Prostate gland (tissue), 2 donors: ENCODE data around the gene FAM53B. TPM values are rescaled to one million over a fixed set of nuclear protein-coding genes. Genes with fewer than 3 reads are reported as not detected.
A peak's percentile ranks its signal among the peaks of the same experiment; 100 is the strongest.
"Not testable (repeated sequence)": the region's sequence is repeated elsewhere in the genome, so short reads cannot be mapped to it uniquely, and the experiment has no call there.

Source experiments
- DNase-seq: peaks from one replicate; pipeline ENCODE4 v3.0.0-alpha.2; 2019; ENCODE audit warnings: low spot score
- H3K27ac ChIP-seq, 2 donors: fragments of 200-600 bp; sonication (generic); 2 replicates each; pipeline ENCODE4 v1.5.1; 2017 to 2019
- H3K27me3 ChIP-seq: fragments of 200-600 bp; sonication (generic); replicated peaks from 2 replicates; pipeline ENCODE4 v1.5.1; 2019; ENCODE audit not compliant: insufficient read depth
- H3K36me3 ChIP-seq, 2 donors: fragments of 200-600 bp; sonication (generic); 1 replicate in 1 of 2; 2 replicates in 1 of 2; pipeline versions ENCODE4 v1.5.1 to v1.8.1; 2017 to 2019
- H3K4me1 ChIP-seq: fragments of 200-600 bp; sonication (generic); replicated peaks from 2 replicates; pipeline ENCODE4 v1.5.1; 2019
- H3K4me3 ChIP-seq, 2 donors: fragments of 200-600 bp; sonication (generic); 2 replicates each; pipeline ENCODE4 v1.5.1; 2017 to 2019
- H3K9me3 ChIP-seq: fragments of 200-600 bp; sonication (generic); 2 replicates; pipeline ENCODE4 v1.5.1; 2017
- POLR2A ChIP-seq: fragments of 450-650 bp; IDR thresholded peaks from one replicate; pipeline ENCODE4 v1.6.1; 2016; ENCODE audit warnings: antibody characterized with exemption, mild to moderate bottlenecking
- POLR2AphosphoS5 ChIP-seq: sonication (generic); formaldehyde crosslinking; IDR thresholded peaks from one replicate; pipeline ENCODE4 v1.6.1; 2017; ENCODE audit warnings: antibody characterized with exemption
- WGBS: methylation state at CpG from one replicate; pipeline ENCODE4 v1.1.5; 2018; 5-methylcytosine and 5-hydroxymethylcytosine counted together
- intact Hi-C: fragments of 100-400 bp; cut with DNase I; formaldehyde crosslinking; loops from one replicate; pipeline ENCODE4 v1.14.2; 2022
- total RNA-seq, 2 donors: library from RNA; depleted of rRNA; stranded (reverse); fragments of >200 nt; gene quantifications; one replicate each; pipeline ENCODE4 v1.1.0, GENCODE V29; 2016
- TF ChIP-seq, protein P1 (sequence below), 4 experiments: fragments of 200-600 bp in 2 of 4; fragments of 450-650 bp in 2 of 4; sonication (generic) in 2 of 4; IDR thresholded peaks; 1 replicate in 3 of 4; 2 replicates in 1 of 4; pipeline ENCODE4 v1.5.1; 2016 to 2019; ENCODE audit warnings: antibody characterized with exemption in 4 of 4, mild to moderate bottlenecking in 2 of 4, moderate library complexity in 2 of 4

FAM53B gene
- total RNA-seq, 2 donors from 2014 or later: 28.9 to 101 TPM

DNA sequence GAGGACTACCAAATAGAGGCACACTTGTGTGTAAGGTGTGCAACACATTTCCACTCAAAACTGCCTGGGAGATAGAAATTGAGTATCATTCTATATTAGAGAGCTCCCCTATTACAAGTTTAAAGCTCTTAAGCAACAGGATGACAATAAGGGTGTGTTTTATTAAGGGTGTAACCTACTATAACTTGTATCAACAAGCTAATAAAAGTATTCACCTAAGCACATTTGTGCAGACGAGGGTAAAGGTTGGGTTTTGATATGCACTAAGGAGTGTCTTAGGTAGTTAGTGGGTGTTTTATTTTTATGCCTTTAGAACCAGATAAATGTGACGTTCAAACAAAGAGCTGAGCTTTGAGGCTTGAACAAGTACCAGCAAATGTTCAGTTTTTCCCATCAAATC is 2.8 kb upstream of the FAM53B start:
- H3K27ac ChIP-seq: no peak overlapping the region
- no peak for DNase-seq
- no peaks in the 10 kb centered on the region for H3K27me3 ChIP-seq
- no peak for TF ChIP-seq POLR2AphosphoS5
- TF ChIP-seq, protein P1, sequence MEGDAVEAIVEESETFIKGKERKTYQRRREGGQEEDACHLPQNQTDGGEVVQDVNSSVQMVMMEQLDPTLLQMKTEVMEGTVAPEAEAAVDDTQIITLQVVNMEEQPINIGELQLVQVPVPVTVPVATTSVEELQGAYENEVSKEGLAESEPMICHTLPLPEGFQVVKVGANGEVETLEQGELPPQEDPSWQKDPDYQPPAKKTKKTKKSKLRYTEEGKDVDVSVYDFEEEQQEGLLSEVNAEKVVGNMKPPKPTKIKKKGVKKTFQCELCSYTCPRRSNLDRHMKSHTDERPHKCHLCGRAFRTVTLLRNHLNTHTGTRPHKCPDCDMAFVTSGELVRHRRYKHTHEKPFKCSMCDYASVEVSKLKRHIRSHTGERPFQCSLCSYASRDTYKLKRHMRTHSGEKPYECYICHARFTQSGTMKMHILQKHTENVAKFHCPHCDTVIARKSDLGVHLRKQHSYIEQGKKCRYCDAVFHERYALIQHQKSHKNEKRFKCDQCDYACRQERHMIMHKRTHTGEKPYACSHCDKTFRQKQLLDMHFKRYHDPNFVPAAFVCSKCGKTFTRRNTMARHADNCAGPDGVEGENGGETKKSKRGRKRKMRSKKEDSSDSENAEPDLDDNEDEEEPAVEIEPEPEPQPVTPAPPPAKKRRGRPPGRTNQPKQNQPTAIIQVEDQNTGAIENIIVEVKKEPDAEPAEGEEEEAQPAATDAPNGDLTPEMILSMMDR (IDR thresholded peaks at IDR 0.05): no peak
- TF ChIP-seq POLR2A: no peak
- WGBS: 43% methylated on average over 2 of the region's 2 CpGs
- intact Hi-C loops: loop anchor here (5.0 kb wide), 1 partner anchor 45 kb away; the partner anchor contains the start of gene EEF1AKMT2
- peaks cover 10% of the 10 kb centered on the region for H3K4me1 ChIP-seq
- H3K9me3 ChIP-seq: no peaks in the 10 kb centered on the region
- no peak overlapping the region for H3K4me3 ChIP-seq
- H3K36me3 ChIP-seq: no peaks in the 10 kb centered on the region

DNA sequence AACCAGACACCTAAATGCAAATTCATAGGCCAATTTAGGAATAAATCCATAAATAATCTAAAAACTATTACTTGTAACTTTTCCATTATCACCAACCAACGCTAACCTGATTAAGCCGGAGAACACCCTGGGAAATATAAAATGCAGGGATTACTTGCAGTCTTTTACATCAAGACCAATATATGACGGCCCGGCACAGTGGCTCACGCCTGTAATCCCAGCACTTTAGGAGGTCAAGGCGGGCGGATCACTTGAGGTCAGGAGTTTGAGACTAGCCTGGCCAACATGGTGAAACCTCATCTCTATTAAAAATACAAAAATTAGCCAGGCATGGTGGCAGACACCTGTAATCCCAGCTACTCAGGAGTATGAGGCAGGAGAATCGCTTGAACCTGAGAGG is 2.3 kb upstream of the FAM53B start:
- H3K4me1 ChIP-seq: peaks cover 15% of the 10 kb centered on the region
- not testable (repeated sequence) for H3K9me3 ChIP-seq, H3K4me3 ChIP-seq, H3K27me3 ChIP-seq, DNase-seq, H3K36me3 ChIP-seq, H3K27ac ChIP-seq
- intact Hi-C loops: loop anchor here (5.0 kb wide), 1 partner anchor 46 kb away; the partner anchor contains the start of gene EEF1AKMT2
- 94% methylated on average over 8 of the region's 8 CpGs for WGBS

DNA sequence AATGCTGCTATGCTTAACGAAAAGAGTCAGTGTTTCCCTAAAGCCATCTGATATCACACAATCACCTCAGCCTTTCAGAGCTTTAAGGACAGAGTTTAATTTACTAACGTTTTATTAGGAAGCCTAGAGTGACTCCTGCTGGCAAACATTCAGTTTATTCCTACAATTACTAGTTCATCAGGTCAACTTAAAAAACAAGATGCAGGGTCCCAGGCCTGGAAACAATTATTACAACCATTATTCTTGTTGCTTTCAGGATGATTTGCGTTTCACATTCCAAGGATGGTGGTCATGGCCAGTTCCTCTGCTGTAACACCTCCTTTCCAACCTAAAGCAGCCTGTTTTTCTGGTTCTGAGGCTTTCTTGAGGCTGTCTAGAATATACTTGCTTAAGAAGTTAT is 1.5 kb upstream of the FAM53B start:
- Histone ChIP-seq H3K27me3 (no peaks in the 10 kb centered on the region), H3K4me3 (no peak overlapping the region), H3K9me3 (no peaks in the 10 kb centered on the region), H3K27ac (peak overlapping the region; percentile 82 to 85), H3K4me1 (peaks cover 16% of the 10 kb centered on the region), H3K36me3 (no peaks in the 10 kb centered on the region)
- DNase-seq: peak; percentile 40
- 19% methylated on average over 3 of the region's 3 CpGs for WGBS
- TF ChIP-seq, protein P1 (IDR thresholded peaks at IDR 0.05): peak in 3 of 4 experiments; percentile 32 to 70 (median 63)
- TF ChIP-seq POLR2A (no peak), POLR2AphosphoS5 (peak; percentile 15)
- intact Hi-C loops: loop anchor here (2.0 to 5.0 kb wide), 2 partner anchors 47 to 205 kb away; partner anchors contain the start of gene EEF1AKMT2

DNA sequence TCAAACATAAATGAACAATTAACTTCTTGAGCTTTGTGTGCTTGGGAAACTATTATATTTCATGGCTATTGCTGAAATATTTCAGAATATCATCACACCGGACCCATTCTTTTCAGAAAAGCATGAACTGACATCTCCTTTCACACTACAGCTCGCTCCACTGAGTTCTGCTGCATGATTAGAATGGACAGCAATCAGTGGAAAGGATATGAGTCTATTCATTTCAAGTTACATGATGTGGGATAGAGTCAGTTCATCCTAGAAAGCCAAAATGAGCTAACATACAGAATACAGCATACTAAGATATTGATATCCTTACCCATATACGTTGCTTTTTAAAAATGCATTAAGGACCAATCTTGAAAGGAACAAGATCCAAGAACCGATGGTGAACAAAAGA is 1.1 kb upstream of the FAM53B start:
- TF ChIP-seq POLR2AphosphoS5 (no peak), POLR2A (no peak)
- TF ChIP-seq, protein P1 (IDR thresholded peaks at IDR 0.05): no peak
- peak overlapping the region; percentile 82 to 85 for H3K27ac ChIP-seq
- H3K4me3 ChIP-seq: no peak overlapping the region
- WGBS: 49% methylated on average over 4 of the region's 4 CpGs
- intact Hi-C loops: loop anchor here (2.0 to 5.0 kb wide), 2 partner anchors 47 to 204 kb away; partner anchors contain the start of gene EEF1AKMT2
- H3K4me1 ChIP-seq: peaks cover 16% of the 10 kb centered on the region
- DNase-seq: no peak
- no peaks in the 10 kb centered on the region for H3K36me3 ChIP-seq
- H3K27me3 ChIP-seq: no peaks in the 10 kb centered on the region
- H3K9me3 ChIP-seq: no peaks in the 10 kb centered on the region

DNA sequence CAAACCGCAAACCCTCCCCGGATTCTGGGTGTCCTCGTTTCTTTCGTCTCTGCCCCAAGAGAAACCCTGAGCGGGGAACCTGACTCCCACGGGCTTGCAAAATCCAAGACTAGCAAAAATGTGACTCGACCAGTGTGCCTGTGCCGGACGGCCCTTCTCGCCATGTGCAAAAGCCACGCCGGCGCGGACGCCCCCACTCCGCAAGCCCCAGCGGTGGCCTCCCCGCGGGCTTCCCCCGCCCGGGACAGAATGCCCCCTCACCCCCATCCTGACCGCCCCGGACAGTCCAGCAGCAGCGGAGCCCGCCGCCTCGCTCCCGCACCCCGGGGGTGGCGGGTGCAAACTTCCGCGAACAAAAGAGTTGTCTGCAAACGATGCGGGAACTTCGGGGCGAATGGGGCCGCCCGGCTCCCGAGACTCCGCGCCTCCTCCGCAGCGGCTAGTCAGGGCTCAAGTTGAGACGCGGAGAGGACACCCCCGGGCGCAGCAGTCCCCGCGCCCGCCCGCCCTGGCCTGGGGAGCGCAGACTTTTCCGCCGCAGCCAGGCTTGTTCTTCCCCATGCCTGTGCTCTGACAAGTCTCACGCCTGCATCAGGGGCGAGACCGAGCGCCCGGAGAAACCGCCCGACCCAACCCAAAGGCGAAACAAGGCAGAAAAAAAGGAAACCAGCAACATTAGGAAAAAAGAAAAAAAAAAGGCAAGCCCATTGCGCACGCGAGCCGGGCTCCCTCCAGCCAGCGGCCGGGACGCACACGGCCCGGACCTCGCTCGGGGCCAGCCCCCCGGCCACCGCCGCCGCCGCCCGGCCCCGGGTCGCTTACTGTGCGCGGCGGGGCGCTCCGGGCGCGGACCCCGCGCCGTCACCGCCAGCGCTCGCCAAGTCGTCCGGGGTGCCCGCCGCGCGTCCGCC is 732 bp downstream of the FAM53B start:
- no peak for DNase-seq
- no peaks in the 10 kb centered on the region for H3K9me3 ChIP-seq
- peak overlapping the region; percentile 66 to 76 for H3K27ac ChIP-seq
- H3K4me3 ChIP-seq: peak overlapping the region; percentile 54
- H3K36me3 ChIP-seq: no peaks in the 10 kb centered on the region
- under 1% methylated on average over 75 of the region's 101 CpGs for WGBS
- intact Hi-C loops: loop anchor here (2.0 to 5.0 kb wide), 3 partner anchors 84 to 203 kb away; no protein-coding TSS in a partner anchor
- no peaks in the 10 kb centered on the region for H3K27me3 ChIP-seq
- TF ChIP-seq POLR2A (no peak), POLR2AphosphoS5 (no peak)
- TF ChIP-seq, protein P1 (IDR thresholded peaks at IDR 0.05): no peak
- H3K4me1 ChIP-seq: peaks cover 25% of the 10 kb centered on the region
